NCI-H1694 treated with DMSO at 0.1 percent for 48 hours (cell line): ENCODE measurements around the gene FOSL2.

Experiments used
- DNase-seq: peaks from one replicate; lab custom pipeline; 2025; lab: John Stamatoyannopoulos, UW

FOSL2 gene

DNA sequence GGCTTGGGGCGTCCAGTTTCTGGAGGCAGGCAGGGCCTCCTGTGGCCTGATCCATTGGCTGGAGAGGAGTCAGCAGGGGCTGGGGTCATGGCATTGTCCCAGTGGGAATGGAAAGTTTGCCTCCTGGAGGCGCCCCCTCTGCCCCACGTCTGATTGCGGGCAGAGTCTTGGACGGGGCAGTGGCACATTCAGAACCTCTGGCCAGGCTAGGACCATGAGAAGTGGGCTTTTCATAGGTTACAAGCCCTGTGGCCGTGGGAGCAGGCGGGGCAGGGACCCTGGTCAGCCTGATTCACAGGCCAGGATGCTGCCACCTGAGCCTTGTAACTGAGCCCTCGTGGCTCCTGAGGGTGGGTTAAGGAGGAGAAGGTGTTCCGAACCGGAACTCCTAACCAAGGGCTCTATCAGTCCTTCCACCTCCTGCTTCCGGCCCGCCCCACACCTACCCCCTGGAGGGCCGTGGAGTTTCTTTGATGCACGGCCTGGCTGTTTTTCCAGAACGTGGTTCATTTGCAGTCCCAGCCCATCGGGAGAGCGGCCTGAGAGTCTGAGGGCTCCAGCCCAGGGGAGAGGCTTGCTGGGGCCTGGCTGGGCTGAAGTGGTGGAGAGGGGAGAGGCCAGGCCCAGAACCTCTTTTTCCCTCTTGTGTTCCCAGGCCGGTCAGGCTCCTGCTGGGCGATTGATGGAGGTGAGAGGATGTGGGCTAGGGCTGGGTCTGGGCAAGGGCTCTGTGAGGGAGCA is 59.3 kb downstream of the FOSL2 start:
- DNase-seq = no peak

- peak; percentile 13 for DNase-seq
Observed at GRCh38 chr2:28452534-28453081, 60.0 kb downstream of the FOSL2 start.

DNA sequence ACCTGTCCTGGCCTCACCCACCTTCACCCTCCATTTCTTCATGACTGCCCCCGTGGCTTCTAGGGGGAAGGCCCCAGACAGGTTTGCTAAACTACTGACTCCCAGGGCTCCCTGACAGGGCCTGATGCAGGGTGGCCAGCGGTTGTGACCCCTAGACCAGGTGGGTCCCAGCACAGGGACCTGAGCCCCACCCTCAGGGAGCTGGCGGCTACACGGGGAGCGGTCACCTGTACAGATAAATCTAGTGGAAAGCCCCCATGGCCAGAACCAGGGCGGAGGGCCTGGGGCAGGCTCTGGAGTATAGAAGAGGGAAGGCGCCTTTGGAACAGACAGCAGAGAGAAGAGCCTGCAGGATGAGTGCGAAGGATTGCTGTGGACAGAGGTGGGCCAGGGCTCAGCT is 60.7 kb downstream of the FOSL2 start:
- DNase-seq = no peak

- no peak for DNase-seq
Observed at GRCh38 chr2:28454016-28454930, 61.6 kb downstream of the FOSL2 start.

GRCh38 chr2:28457237-28457636 is 64.6 kb downstream of the FOSL2 start:
- DNase-seq = no peak

- no peak for DNase-seq
Observed at GRCh38 chr2:28461056-28461455, 68.4 kb downstream of the FOSL2 start.

DNA sequence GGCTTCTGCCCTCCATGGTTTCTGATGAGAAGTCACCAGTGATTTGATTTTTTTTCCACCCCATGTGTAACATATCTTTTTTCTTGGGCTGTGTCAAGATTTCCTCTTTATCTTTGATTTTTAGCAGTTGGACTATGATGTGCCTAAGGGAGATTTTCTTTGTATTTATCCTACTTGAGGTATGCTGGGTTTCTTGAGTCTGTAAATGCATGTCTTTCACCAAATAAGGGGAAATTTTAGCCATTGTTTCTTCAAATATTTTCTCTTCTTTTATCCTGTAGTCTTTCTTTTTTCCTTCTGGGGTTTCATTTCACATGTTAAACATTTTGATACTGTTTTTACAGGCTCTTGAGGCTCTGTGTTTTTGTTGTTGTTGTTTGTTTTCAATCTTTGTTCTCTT is 69.5 kb downstream of the FOSL2 start:
- DNase-seq = no peak

DNA sequence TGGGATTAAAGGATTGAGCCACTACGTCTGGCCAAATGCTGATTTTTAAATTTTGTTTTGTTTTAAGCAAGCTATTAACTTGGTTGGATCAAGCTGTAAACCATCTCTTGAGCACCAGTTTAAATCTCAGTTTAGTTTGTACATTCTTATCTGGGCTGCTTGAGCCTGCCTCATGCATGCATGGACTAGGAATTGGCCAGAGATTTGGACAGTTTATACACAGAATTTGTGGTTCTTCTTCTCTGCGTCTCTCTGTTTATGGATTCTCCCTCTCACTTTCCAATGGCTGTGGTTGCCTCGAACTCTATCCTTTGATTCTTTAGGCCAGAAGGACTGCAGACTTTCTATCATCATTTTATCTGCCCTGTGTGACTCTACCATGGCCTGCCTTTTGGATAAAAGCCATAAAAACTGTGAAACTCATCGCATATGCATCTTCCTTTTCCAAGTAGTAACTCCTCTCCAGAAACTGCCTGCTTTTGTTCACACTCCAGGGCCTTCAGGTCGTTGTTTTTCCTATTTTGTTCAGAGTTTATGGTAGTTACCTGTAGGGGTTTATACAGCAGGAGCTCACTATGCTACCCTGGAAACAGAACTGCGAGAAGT is 70.7 kb downstream of the FOSL2 start:
- DNase-seq = no peak

DNA sequence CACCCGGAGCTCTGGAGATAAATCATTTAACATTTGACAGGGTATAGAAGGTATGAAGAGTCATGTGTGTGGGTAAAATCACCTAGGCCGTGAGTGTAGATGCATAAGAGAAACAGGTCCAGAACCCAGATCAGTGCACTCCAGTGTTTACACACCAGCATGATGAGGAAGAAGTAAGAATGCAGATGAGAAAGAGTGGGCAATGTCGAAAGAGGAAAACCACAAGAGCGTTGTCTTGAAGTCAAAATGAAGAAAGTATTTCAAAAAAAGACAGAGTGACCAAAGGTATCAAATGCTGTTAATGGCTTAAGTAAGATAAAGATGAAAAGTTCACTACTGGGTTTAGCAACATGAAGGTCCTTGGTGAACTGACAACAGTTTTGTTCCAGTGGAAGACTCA is 71.2 kb downstream of the FOSL2 start:
- no peak for DNase-seq

GRCh38 chr2:28465148-28465885 is 72.7 kb downstream of the FOSL2 start:
- no peak for DNase-seq
